Measurements from ENCODE around the gene HIVEP3. TPM values are rescaled to one million over a fixed set of nuclear protein-coding genes. Genes with fewer than 3 reads are reported as not detected.

HIVEP3 gene
- total RNA-seq (1 to 10 TPM; 4.8 to 7.2 TPM), polyA plus RNA-seq (ENCODE audit: insufficient read depth, low read depth, low replicate concordance) (7.3 TPM)
- long read RNA-seq, donor 1 = 0 reads
- long read RNA-seq, donor 2 = 0 reads

- no peak within 1 kb of the TSS for H3K27ac ChIP-seq
- H3K4me3 ChIP-seq = peak within 1 kb of the TSS; percentile 57 to 62
- TF ChIP-seq, protein P1, sequence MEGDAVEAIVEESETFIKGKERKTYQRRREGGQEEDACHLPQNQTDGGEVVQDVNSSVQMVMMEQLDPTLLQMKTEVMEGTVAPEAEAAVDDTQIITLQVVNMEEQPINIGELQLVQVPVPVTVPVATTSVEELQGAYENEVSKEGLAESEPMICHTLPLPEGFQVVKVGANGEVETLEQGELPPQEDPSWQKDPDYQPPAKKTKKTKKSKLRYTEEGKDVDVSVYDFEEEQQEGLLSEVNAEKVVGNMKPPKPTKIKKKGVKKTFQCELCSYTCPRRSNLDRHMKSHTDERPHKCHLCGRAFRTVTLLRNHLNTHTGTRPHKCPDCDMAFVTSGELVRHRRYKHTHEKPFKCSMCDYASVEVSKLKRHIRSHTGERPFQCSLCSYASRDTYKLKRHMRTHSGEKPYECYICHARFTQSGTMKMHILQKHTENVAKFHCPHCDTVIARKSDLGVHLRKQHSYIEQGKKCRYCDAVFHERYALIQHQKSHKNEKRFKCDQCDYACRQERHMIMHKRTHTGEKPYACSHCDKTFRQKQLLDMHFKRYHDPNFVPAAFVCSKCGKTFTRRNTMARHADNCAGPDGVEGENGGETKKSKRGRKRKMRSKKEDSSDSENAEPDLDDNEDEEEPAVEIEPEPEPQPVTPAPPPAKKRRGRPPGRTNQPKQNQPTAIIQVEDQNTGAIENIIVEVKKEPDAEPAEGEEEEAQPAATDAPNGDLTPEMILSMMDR (IDR thresholded peaks at IDR 0.05) = no peak
- TF ChIP-seq POLR2A (IDR thresholded peaks at IDR 0.05) = no peak
- intact Hi-C loops (cut with DNase I; ENCODE audit: low total_unique reads) = no loop called here
- DNase-seq = peak; percentile 42
- H3K36me3 ChIP-seq (ENCODE audit: low read depth, missing control alignments) = no peaks in the 10 kb centered on the region
- H3K9me3 ChIP-seq = no peaks in the 10 kb centered on the region
- H3K27me3 ChIP-seq = no peaks in the 10 kb centered on the region
- H3K4me1 ChIP-seq = peaks cover 7% of the 10 kb centered on the region
- 4 to 5% methylated on average over 15 of the region's 15 CpGs for WGBS, 2 donors
These were observed at the start of gene HIVEP3 for GRCh38 chr1:41918450-41919043. Gene HIVEP3 (minus strand): TSS chr1:41918922.

- intact Hi-C loops (cut with DNase I; ENCODE audit: low total_unique reads) = no loop called here
These were observed 45.7 kb upstream of the HIVEP3 start for GRCh38 chr1:41964400-41964799.

DNA sequence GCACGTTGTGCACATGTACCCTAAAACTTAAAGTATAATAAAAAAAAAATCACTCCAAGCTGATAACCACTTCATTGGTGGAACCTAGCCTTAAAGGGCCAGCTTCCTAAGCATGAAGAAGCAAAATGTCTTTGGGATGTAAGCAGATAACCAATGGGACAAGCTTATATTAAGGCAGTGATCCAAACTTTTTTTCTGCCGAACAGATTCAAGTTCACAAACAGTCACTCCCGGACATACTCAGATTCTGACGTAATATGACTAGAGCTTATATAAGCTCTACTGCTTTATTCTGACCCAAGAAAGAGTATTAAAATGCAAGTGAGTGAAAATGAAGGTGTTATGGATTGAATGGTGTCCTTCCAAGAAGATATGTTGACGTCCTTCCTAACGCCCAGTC is 44.9 kb upstream of the HIVEP3 start:
- Histone ChIP-seq H3K27me3 (no peaks in the 10 kb centered on the region), H3K27ac (no peak overlapping the region), H3K9me3 (no peaks in the 10 kb centered on the region), H3K4me3 (no peak overlapping the region), H3K4me1 (no peaks in the 10 kb centered on the region), H3K36me3 (ENCODE audit: low read depth, missing control alignments) (no peaks in the 10 kb centered on the region)
- 67 to 73% methylated on average over 6 of the region's 6 CpGs for WGBS, 2 donors
- TF ChIP-seq POLR2A (IDR thresholded peaks at IDR 0.05) = no peak
- TF ChIP-seq, protein P1 (IDR thresholded peaks at IDR 0.05) = no peak
- intact Hi-C loops (cut with DNase I; ENCODE audit: low total_unique reads) = no loop called here
- no peak for DNase-seq

More at GRCh38 chr1:41964400-41964799, 45.7 kb upstream of the HIVEP3 start:
- no peak for DNase-seq
- Histone ChIP-seq H3K27ac (no peak overlapping the region), H3K9me3 (no peaks in the 10 kb centered on the region), H3K4me3 (no peak overlapping the region), H3K27me3 (no peaks in the 10 kb centered on the region), H3K4me1 (no peaks in the 10 kb centered on the region), H3K36me3 (ENCODE audit: low read depth, missing control alignments) (no peaks in the 10 kb centered on the region)
- TF ChIP-seq POLR2A (IDR thresholded peaks at IDR 0.05) = no peak
- TF ChIP-seq, protein P1 (IDR thresholded peaks at IDR 0.05) = no peak
- WGBS, 2 donors = 91 to 100% methylated on average over 2 to 3 of the region's 3 CpGs

DNA sequence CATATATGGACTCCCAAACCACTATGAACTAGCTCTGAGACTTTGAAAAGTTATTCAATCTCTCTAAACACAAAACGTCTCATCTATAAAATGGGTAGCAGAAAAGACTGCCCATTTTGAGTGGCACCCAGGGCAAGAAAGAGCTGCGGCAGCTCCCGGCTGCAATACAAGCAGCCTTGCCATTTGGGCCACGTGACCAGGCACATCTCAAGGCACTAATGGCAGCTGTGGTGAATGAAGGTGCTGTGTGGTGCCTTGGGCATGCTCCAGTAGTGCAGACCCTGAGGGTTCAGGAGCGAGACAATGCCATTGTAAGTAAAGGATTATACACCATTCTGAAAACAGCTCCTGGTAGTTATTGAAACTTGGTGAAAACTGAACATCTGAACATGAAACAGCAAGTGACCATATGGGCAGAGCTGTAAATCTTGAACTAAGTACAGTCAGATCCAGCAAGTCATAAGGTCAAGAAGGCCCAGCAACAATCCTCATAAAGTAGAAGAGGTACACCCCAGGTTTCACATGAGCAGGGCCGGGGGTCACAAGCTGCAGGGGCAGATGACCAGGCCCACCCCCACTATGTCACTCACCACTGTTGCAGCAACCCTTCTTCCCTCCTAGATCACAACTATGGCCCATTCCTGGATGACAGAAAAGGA is 39.4 kb upstream of the HIVEP3 start:
- H3K9me3 ChIP-seq = no peaks in the 10 kb centered on the region
- 82 to 86% methylated on average over 5 to 6 of the region's 6 CpGs for WGBS, 2 donors
- no peaks in the 10 kb centered on the region for H3K27me3 ChIP-seq
- H3K4me3 ChIP-seq = no peak overlapping the region
- no peak for DNase-seq
- H3K36me3 ChIP-seq (ENCODE audit: low read depth, missing control alignments) = no peaks in the 10 kb centered on the region
- peaks cover 9% of the 10 kb centered on the region for H3K4me1 ChIP-seq
- TF ChIP-seq POLR2A (IDR thresholded peaks at IDR 0.05) = no peak
- TF ChIP-seq, protein P1 (IDR thresholded peaks at IDR 0.05) = no peak
- intact Hi-C loops (cut with DNase I; ENCODE audit: low total_unique reads) = no loop called here
- no peak overlapping the region for H3K27ac ChIP-seq
